Measurements from ENCODE around the gene COL5A1.

The COL5A1 gene

GRCh38 chr9:134716067-134716466 lies 74.5 kb downstream of the COL5A1 start:
- Histone ChIP-seq H3K4me3 (ENCODE audit: low read depth, low read length, poor library complexity, severe bottlenecking) (no peak overlapping the region), H3K9me3 (ENCODE audit: low read length) (no peaks in the 10 kb centered on the region), H3F3A (ENCODE audit: insufficient read depth, low read length) (no peaks in the 10 kb centered on the region), H2AFZ (ENCODE audit: low read length) (no peak overlapping the region), H3K9me2 (ENCODE audit: low read depth, low read length) (no peaks in the 10 kb centered on the region), H3K27me3 (ENCODE audit: insufficient read depth, low read length) (no peaks in the 10 kb centered on the region), H3K4me2 (ENCODE audit: low read length) (no peak overlapping the region), H3K79me2 (ENCODE audit: insufficient read depth, low read length) (no peaks in the 10 kb centered on the region), H3K4me1 (ENCODE audit: insufficient read depth, low read length, severe bottlenecking) (no peaks in the 10 kb centered on the region), H3K36me3 (ENCODE audit: insufficient read depth, low read length) (no peaks in the 10 kb centered on the region), H4K20me1 (ENCODE audit: insufficient read depth, low read length) (no peaks in the 10 kb centered on the region), H3K27ac (ENCODE audit: low read depth, low read length, poor library complexity, severe bottlenecking) (no peak overlapping the region), H3K9ac (ENCODE audit: low read length) (no peak overlapping the region)
- no peak for TF ChIP-seq EZH2 (IDR thresholded peaks at IDR 0.05; ENCODE audit: borderline replicate concordance, low read length)
- TF ChIP-seq CTCF (IDR thresholded peaks at IDR 0.05; ENCODE audit: low read length): no peak

- no peak overlapping the region for H3K4me2 ChIP-seq (ENCODE audit: low read length)
- no peaks in the 10 kb centered on the region for H4K20me1 ChIP-seq (ENCODE audit: insufficient read depth, low read length)
- H3K9ac ChIP-seq (ENCODE audit: low read length): no peak overlapping the region
- no peaks in the 10 kb centered on the region for H3K9me2 ChIP-seq (ENCODE audit: low read depth, low read length)
- H3K79me2 ChIP-seq (ENCODE audit: insufficient read depth, low read length): no peaks in the 10 kb centered on the region
- TF ChIP-seq CTCF (IDR thresholded peaks at IDR 0.05; ENCODE audit: low read length): no peak
- no peak for TF ChIP-seq EZH2 (IDR thresholded peaks at IDR 0.05; ENCODE audit: borderline replicate concordance, low read length)
- no peaks in the 10 kb centered on the region for H3F3A ChIP-seq (ENCODE audit: insufficient read depth, low read length)
- no peak overlapping the region for H3K4me3 ChIP-seq (ENCODE audit: low read depth, low read length, poor library complexity, severe bottlenecking)
- no peaks in the 10 kb centered on the region for H3K36me3 ChIP-seq (ENCODE audit: insufficient read depth, low read length)
- no peak overlapping the region for H3K27ac ChIP-seq (ENCODE audit: low read depth, low read length, poor library complexity, severe bottlenecking)
- no peaks in the 10 kb centered on the region for H3K9me3 ChIP-seq (ENCODE audit: low read length)
- no peak overlapping the region for H2AFZ ChIP-seq (ENCODE audit: low read length)
- H3K4me1 ChIP-seq (ENCODE audit: insufficient read depth, low read length, severe bottlenecking): no peaks in the 10 kb centered on the region
- H3K27me3 ChIP-seq (ENCODE audit: insufficient read depth, low read length): no peaks in the 10 kb centered on the region
Observed at GRCh38 chr9:134717056-134717455, 75.5 kb downstream of the COL5A1 start.

GRCh38 chr9:134717924-134718645 lies 76.5 kb downstream of the COL5A1 start:
- Histone ChIP-seq H3K27me3 (ENCODE audit: insufficient read depth, low read length) (no peaks in the 10 kb centered on the region), H3K36me3 (ENCODE audit: insufficient read depth, low read length) (no peaks in the 10 kb centered on the region), H2AFZ (ENCODE audit: low read length) (no peak overlapping the region)

More at GRCh38 chr9:134717924-134718645, 76.5 kb downstream of the COL5A1 start:
- no peak overlapping the region for H3K4me3 ChIP-seq (ENCODE audit: low read depth, low read length, poor library complexity, severe bottlenecking)
- H3K9ac ChIP-seq (ENCODE audit: low read length): no peak overlapping the region
- no peak overlapping the region for H3K27ac ChIP-seq (ENCODE audit: low read depth, low read length, poor library complexity, severe bottlenecking)
- no peak overlapping the region for H3K4me2 ChIP-seq (ENCODE audit: low read length)
- H3K9me3 ChIP-seq (ENCODE audit: low read length): no peaks in the 10 kb centered on the region
- no peaks in the 10 kb centered on the region for H3K79me2 ChIP-seq (ENCODE audit: insufficient read depth, low read length)
- no peaks in the 10 kb centered on the region for H3K4me1 ChIP-seq (ENCODE audit: insufficient read depth, low read length, severe bottlenecking)
- H3F3A ChIP-seq (ENCODE audit: insufficient read depth, low read length): no peaks in the 10 kb centered on the region
- H4K20me1 ChIP-seq (ENCODE audit: insufficient read depth, low read length): no peaks in the 10 kb centered on the region
- no peaks in the 10 kb centered on the region for H3K9me2 ChIP-seq (ENCODE audit: low read depth, low read length)
- no peak for TF ChIP-seq CTCF (IDR thresholded peaks at IDR 0.05; ENCODE audit: low read length)
- no peak for TF ChIP-seq EZH2 (IDR thresholded peaks at IDR 0.05; ENCODE audit: borderline replicate concordance, low read length)

All from OCI-LY1 (cell line).